Endothelial cell of umbilical vein (primary cell): ENCODE measurements around the gene ATP1A4. TPM values are rescaled to one million over a fixed set of nuclear protein-coding genes. Genes with fewer than 3 reads are reported as not detected.
A peak's percentile ranks its signal among the peaks of the same experiment; 100 is the strongest.

ENCODE experiments used
- BruUV-seq: library from RNA; stranded (reverse); fragments of 400-500 nt; replicated peaks from 2 replicates; lab custom pipeline; 2021; lab: Mats Ljungman, UMichigan
- CTCF ChIA-PET: fragments of 300-600, 350-600 bp; sonication (Branson Sonifier 250); formaldehyde crosslinking; loops from one replicate; lab custom pipeline; 2021; ENCODE audit warnings: antibody characterized with exemption, inconsistent platforms; lab: Charles Lee
- POLR2A ChIA-PET: fragments of 300-600, 350-600 bp; sonication (Branson Sonifier 250); formaldehyde crosslinking; loops from one replicate; lab custom pipeline; 2021; ENCODE audit warnings: antibody characterized with exemption, inconsistent platforms; lab: Charles Lee
- DNase-seq: peaks from one replicate; pipeline ENCODE4 v3.0.0-alpha.2; 2011; ENCODE audit warnings: low read depth, low spot score
- FAIRE-seq: peaks from 2 replicates; lab custom pipeline; 2011; peaks lifted over from hg19 to GRCh38; lab: Jason Lieb, UNC
- H2AFZ ChIP-seq: 2 replicates; pipeline ENCODE4 v1.6.0; 2012; ENCODE audit warnings: low read depth, low read length, control low read depth, inconsistent platforms
- H3K27ac ChIP-seq: 2 replicates; pipeline ENCODE4 v1.5.1; 2011; ENCODE audit warnings: low read depth, mild to moderate bottlenecking, control low read depth, low read length, moderate library complexity; ENCODE audit not compliant: insufficient read depth
- H3K27me3 ChIP-seq, 2 experiments: 2 replicates each; pipeline versions ENCODE4 v1.6.0 to v1.6.1; 2011; ENCODE audit warnings: low read length in 2 of 2, mixed read lengths in 1 of 2; ENCODE audit not compliant: control insufficient read depth in 2 of 2, insufficient read depth in 2 of 2
- H3K36me3 ChIP-seq, 2 experiments: 2 replicates in 1 of 2; 3 replicates in 1 of 2; pipeline ENCODE4 v1.5.1; 2011; ENCODE audit warnings: low read length in 2 of 2, mild to moderate bottlenecking in 1 of 2, moderate library complexity in 1 of 2; ENCODE audit not compliant: control insufficient read depth in 2 of 2, insufficient read depth in 2 of 2; ENCODE audit errors: extremely low read depth in 1 of 2
- H3K4me1 ChIP-seq: 3 replicates; pipeline ENCODE4 v1.5.1; 2011; ENCODE audit warnings: mild to moderate bottlenecking, low read length; ENCODE audit not compliant: control insufficient read depth, insufficient read depth; ENCODE audit errors: extremely low read depth
- H3K4me2 ChIP-seq: 2 replicates; pipeline ENCODE4 v1.6.1; 2011; ENCODE audit warnings: low read length, control low read depth, mixed read lengths; ENCODE audit not compliant: insufficient read depth
- H3K4me3 ChIP-seq, 3 experiments: fragments of 200-600 bp in 1 of 3; sonication (generic), shearing (Covaris generic) in 1 of 3; replicated peaks in 1 of 3; 2 replicates each; pipeline ENCODE4 v1.5.1; 2011 to 2016; ENCODE audit warnings: control low read depth in 3 of 3, low read length in 3 of 3, mild to moderate bottlenecking in 2 of 3, inconsistent platforms in 1 of 3, low read depth in 1 of 3, moderate library complexity in 1 of 3; ENCODE audit not compliant: insufficient read depth in 1 of 3
- H3K79me2 ChIP-seq: 2 replicates; pipeline ENCODE4 v1.6.0; 2012; ENCODE audit warnings: low read length, inconsistent platforms; ENCODE audit not compliant: control insufficient read depth, insufficient read depth
- H3K9ac ChIP-seq: replicated peaks from 2 replicates; pipeline ENCODE3; 2011; ENCODE audit warnings: low read length, control low read depth; ENCODE audit not compliant: insufficient read depth; ENCODE audit errors: extremely low read depth
- H3K9me1 ChIP-seq: replicated peaks from 3 replicates; pipeline ENCODE4 v1.6.0; 2011; ENCODE audit warnings: mild to moderate bottlenecking, low read length; ENCODE audit not compliant: control insufficient read depth, insufficient read depth; ENCODE audit errors: extremely low read depth
- H3K9me3 ChIP-seq: replicated peaks from 2 replicates; pipeline ENCODE4 v1.5.1; 2012; ENCODE audit warnings: low read length, inconsistent platforms; ENCODE audit not compliant: control insufficient read depth, insufficient read depth
- H4K20me1 ChIP-seq: replicated peaks from 2 replicates; pipeline ENCODE3; 2011; ENCODE audit warnings: mild to moderate bottlenecking, low read length; ENCODE audit not compliant: control insufficient read depth, insufficient read depth; ENCODE audit errors: extremely low read depth
- CTCF ChIP-seq, 2 donors: IDR thresholded peaks; 1 replicate in 1 of 2; 2 replicates in 1 of 2; pipeline ENCODE4 v1.5.1; 2011; ENCODE audit warnings: low read length in 2 of 2, mild to moderate bottlenecking in 2 of 2, moderate library complexity in 2 of 2, control low read depth in 1 of 2, inconsistent platforms in 1 of 2, low read depth in 1 of 2; ENCODE audit not compliant: insufficient read depth in 1 of 2; ENCODE audit errors: extremely low read depth in 1 of 2
- EZH2 ChIP-seq: IDR thresholded peaks from 2 replicates; pipeline ENCODE4 v1.6.1; 2012; ENCODE audit warnings: borderline replicate concordance, low read depth, mild to moderate bottlenecking, moderate library complexity, low read length, inconsistent platforms; ENCODE audit not compliant: severe bottlenecking
- FOS ChIP-seq: IDR thresholded peaks from 2 replicates; pipeline ENCODE4 v1.6.1; 2011; ENCODE audit warnings: mild to moderate bottlenecking, low read length, moderate library complexity, borderline replicate concordance; ENCODE audit not compliant: insufficient read depth
- JUN ChIP-seq: IDR thresholded peaks from 2 replicates; pipeline ENCODE4 v1.6.1; 2011; ENCODE audit warnings: borderline replicate concordance, low read depth; ENCODE audit not compliant: insufficient read length, insufficient read depth
- MYC ChIP-seq: IDR thresholded peaks from one replicate; pipeline ENCODE4 v1.6.1; 2011; ENCODE audit warnings: mild to moderate bottlenecking, low read depth, low read length
- POLR2A ChIP-seq: IDR thresholded peaks from 2 replicates; pipeline ENCODE4 v1.6.1; 2012; ENCODE audit warnings: low read depth, mild to moderate bottlenecking, control low read depth, low read length
- POLR2AphosphoS5 ChIP-seq: IDR thresholded peaks from 2 replicates; pipeline ENCODE4 v1.6.1; 2012; ENCODE audit warnings: low read depth, mild to moderate bottlenecking, control low read depth, low read length, moderate library complexity; ENCODE audit not compliant: insufficient read depth
- dilution Hi-C: fragments of 300-500 bp; cut with MboI; formaldehyde crosslinking; loops from one replicate; pipeline ENCODE4 v1.15.0; 2019; ENCODE audit warnings: low sequenced_read_pairs; ENCODE audit not compliant: extremely low pct_ligation_motif_present
- intact Hi-C: fragments of 100-400 bp; cut with micrococcal nuclease; formaldehyde crosslinking; loops from one replicate; pipeline ENCODE4 v1.10.0; 2022
- polyA plus RNA-seq, 4 experiments: library from polyadenylated mRNA; depleted of rRNA in 3 of 4; stranded (reverse) in 3 of 4; unstranded in 1 of 4; fragments of >200 nt; gene quantifications; 2 replicates each; pipeline versions ENCODE4 v1.2.1 to v1.2.3, GENCODE V29; 2011 to 2012; ENCODE audit warnings: missing spikeins in 1 of 4
- total RNA-seq: library from RNA; stranded (reverse); gene quantifications from 2 replicates; pipeline ENCODE4 v1.2.3, GENCODE V29; 2021
- TF ChIP-seq, protein P1 (sequence below): IDR thresholded peaks from 2 replicates; pipeline ENCODE4 v1.6.1; 2011; ENCODE audit not compliant: insufficient read depth, insufficient read length

Gene ATP1A4
- total and polyA plus RNA-seq, 2 donors (not counting 3 experiments of a cell fraction or from before 2014, with no cell fraction given): not detected

- intact Hi-C loops: no loop called here
- Histone ChIP-seq H3K36me3 (no peaks in the 10 kb centered on the region), H3K9ac (no peak overlapping the region), H3K27ac (no peak overlapping the region), H4K20me1 (no peaks in the 10 kb centered on the region), H3K4me2 (no peak overlapping the region), H3K4me1 (peaks cover 3% of the 10 kb centered on the region), H3K9me3 (no peaks in the 10 kb centered on the region), H3K9me1 (no peaks in the 10 kb centered on the region), H3K27me3 (peaks cover 0 to 3% of the 10 kb centered on the region in 2 experiments), H3K4me3 (no peak overlapping the region), H2AFZ (no peak overlapping the region), H3K79me2 (peaks cover 5% of the 10 kb centered on the region)
- BruUV-seq: no TSS peak
- DNase-seq (no peak), FAIRE-seq (no peak)
- dilution Hi-C loops: no loop called here
- ChIA-PET CTCF (interaction anchor here (1.0 to 13.4 kb wide), 5 partner anchors 8 to 91 kb away, joined by 3 to 183 read pairs (median 24); partner anchors contain the start of gene CASQ1), POLR2A (no interaction called here)
- TF ChIP-seq POLR2AphosphoS5 (no peak), MYC (no peak), FOS (no peak), EZH2 (no peak)
- TF ChIP-seq, protein P1, sequence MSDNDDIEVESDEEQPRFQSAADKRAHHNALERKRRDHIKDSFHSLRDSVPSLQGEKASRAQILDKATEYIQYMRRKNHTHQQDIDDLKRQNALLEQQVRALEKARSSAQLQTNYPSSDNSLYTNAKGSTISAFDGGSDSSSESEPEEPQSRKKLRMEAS: no peak
Observed at GRCh38 chr1:160200786-160201185, 49.4 kb downstream of the ATP1A4 start.

GRCh38 chr1:160204526-160205241 is 53.3 kb downstream of the ATP1A4 start:
- FAIRE-seq: peak; percentile 53
- H3K9me1 ChIP-seq: no peaks in the 10 kb centered on the region
- TF ChIP-seq, protein P1: no peak
- no peak for TF ChIP-seq JUN
- no peak for TF ChIP-seq POLR2A
- no peak for TF ChIP-seq POLR2AphosphoS5
- no peak for TF ChIP-seq EZH2
- TF ChIP-seq MYC: no peak
- no peak for TF ChIP-seq FOS
- TF ChIP-seq CTCF (IDR thresholded peaks at IDR 0.05; ENCODE audit: extremely low read depth in 1 of 2, insufficient read depth in 1 of 2, low read depth in 1 of 2, low read length in 2 of 2): no peak
- dilution Hi-C loops (no loop called here), intact Hi-C loops (loop anchor here (5.0 kb wide), 1 partner anchor 138 kb away; the partner anchor contains the start of genes COPA and NCSTN)
- H3K36me3 ChIP-seq: peaks cover 0 to 3% of the 10 kb centered on the region in 2 experiments
- H2AFZ ChIP-seq: peak overlapping the region; percentile 55
- no peaks in the 10 kb centered on the region for H3K9me3 ChIP-seq
- H3K4me1 ChIP-seq: peaks cover 38% of the 10 kb centered on the region
- peak overlapping the region; percentile 20 for H3K4me2 ChIP-seq
- peak overlapping the region; percentile 38 for H3K27ac ChIP-seq
- H3K79me2 ChIP-seq: peaks cover 42% of the 10 kb centered on the region
- no peak for DNase-seq
- H4K20me1 ChIP-seq: no peaks in the 10 kb centered on the region
- no peaks in the 10 kb centered on the region for H3K27me3 ChIP-seq
- no peak overlapping the region for H3K9ac ChIP-seq
- no peak overlapping the region for H3K4me3 ChIP-seq
- POLR2A ChIA-PET: no interaction called here
- BruUV-seq: no TSS peak
- CTCF ChIA-PET: interaction anchor here (1.1 to 13.4 kb wide), 7 partner anchors 9 to 122 kb away, joined by 3 to 183 read pairs (median 7); no protein-coding TSS in a partner anchor
